Esophagus squamous epithelium (tissue), 4 donors: ENCODE data around the gene TRAF3.

ENCODE experiments used
- CTCF ChIP-seq, 6 experiments: fragments of 450-650 bp in 4 of 6; fragments of 200-600 bp in 2 of 6; sonication (generic) in 2 of 6; IDR thresholded peaks; one replicate each; pipeline ENCODE4 v1.5.1; 2016 to 2019; ENCODE audit warnings: antibody characterized with exemption in 6 of 6, mild to moderate bottlenecking in 4 of 6, moderate library complexity in 4 of 6
- POLR2A ChIP-seq, 4 donors: fragments of 450-650 bp; IDR thresholded peaks; one replicate each; pipeline ENCODE4 v1.6.1; 2017; ENCODE audit warnings: antibody characterized with exemption in 4 of 4, mild to moderate bottlenecking in 4 of 4, moderate library complexity in 3 of 4

GRCh38 chr14:102736956-102737355 lies 40.3 kb upstream of the TRAF3 start:
- no peak for TF ChIP-seq CTCF (IDR thresholded peaks at IDR 0.05)
- TF ChIP-seq POLR2A (IDR thresholded peaks at IDR 0.05), result no peak
